GM12874 (cell line): ENCODE measurements around the gene NIPSNAP3A.

Experiments used
- TF ChIP-seq, protein P1 (sequence below): IDR thresholded peaks from 2 replicates; pipeline ENCODE4 v1.5.1; 2011; ENCODE audit warnings: low read depth, mild to moderate bottlenecking, control low read depth, low read length, moderate library complexity; ENCODE audit not compliant: insufficient read depth

The NIPSNAP3A gene

DNA sequence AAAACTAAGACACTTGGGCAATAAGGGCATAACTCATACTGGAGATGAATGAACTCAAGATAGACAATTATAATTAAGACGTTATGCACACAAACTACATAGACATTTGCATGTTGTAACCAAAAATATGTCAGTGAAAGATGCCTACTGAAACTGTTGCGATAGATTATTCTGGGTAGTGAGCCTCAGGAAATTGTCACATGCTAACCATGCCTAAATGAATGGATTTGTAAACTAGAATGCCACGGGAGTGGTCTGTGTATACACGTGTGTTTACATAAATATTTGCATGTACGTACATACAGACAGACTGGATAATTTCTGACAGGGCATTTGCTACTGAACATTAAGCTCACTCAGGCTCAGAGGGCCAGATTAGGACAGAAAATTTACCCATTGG lies 17.7 kb downstream of the NIPSNAP3A start:
- TF ChIP-seq, protein P1, sequence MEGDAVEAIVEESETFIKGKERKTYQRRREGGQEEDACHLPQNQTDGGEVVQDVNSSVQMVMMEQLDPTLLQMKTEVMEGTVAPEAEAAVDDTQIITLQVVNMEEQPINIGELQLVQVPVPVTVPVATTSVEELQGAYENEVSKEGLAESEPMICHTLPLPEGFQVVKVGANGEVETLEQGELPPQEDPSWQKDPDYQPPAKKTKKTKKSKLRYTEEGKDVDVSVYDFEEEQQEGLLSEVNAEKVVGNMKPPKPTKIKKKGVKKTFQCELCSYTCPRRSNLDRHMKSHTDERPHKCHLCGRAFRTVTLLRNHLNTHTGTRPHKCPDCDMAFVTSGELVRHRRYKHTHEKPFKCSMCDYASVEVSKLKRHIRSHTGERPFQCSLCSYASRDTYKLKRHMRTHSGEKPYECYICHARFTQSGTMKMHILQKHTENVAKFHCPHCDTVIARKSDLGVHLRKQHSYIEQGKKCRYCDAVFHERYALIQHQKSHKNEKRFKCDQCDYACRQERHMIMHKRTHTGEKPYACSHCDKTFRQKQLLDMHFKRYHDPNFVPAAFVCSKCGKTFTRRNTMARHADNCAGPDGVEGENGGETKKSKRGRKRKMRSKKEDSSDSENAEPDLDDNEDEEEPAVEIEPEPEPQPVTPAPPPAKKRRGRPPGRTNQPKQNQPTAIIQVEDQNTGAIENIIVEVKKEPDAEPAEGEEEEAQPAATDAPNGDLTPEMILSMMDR = no peak

DNA sequence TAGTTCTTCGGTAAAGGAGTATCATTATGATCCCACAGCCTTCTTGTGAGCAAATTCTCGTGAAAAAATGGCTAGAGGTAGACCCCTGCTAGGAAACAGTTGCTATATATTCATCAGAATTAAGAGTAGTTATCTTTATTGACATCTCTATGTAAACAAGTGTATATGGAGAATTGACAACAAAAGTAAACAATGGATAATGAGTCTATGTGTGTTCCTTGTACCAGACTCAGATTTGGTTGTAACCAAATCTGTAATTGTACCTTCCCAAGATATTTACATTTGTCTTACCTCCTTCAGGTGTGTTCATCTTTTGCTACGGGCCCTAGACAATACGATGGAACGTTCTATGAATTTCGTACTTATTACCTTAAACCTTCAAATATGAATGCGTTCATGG lies 18.5 kb downstream of the NIPSNAP3A start:
- TF ChIP-seq, protein P1 = no peak

DNA sequence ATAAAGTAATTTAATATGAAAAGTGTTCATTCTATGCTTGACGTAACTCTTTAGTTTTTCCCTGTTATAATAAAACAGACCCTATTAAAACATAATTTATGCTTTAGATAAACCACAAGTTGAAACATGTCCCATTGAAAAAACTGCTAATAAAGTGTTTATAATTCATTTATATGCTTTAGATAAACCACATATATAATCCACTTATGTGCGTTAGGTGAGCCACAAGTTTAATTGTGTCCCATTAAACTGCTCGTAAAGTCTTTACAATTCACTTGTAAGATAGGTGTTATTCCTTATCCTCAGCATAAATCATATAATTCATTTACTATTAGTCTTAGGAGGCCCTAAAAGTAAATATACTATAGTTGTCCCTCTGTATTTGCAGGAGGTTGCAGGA lies 20.0 kb downstream of the NIPSNAP3A start:
- TF ChIP-seq, protein P1 = no peak

DNA sequence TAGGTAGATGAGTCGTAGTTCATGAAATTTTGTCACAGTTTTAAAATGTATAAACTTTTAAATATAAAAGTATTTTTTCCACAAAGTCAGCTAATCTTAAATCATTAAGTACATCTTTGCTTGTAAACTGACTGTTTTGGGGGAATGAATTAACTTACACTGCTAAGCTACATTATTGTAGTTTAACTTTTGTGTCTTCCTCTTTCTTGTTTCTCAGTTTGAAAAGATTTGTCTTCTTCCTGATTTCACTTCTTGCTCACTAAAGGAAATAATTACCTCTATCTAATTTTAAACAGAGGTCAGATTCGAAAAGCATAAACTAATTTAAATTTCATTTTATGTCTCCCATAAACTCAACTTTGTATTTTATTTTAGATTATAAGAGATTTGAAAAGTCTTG lies 22.2 kb downstream of the NIPSNAP3A start:
- TF ChIP-seq, protein P1 = no peak

DNA sequence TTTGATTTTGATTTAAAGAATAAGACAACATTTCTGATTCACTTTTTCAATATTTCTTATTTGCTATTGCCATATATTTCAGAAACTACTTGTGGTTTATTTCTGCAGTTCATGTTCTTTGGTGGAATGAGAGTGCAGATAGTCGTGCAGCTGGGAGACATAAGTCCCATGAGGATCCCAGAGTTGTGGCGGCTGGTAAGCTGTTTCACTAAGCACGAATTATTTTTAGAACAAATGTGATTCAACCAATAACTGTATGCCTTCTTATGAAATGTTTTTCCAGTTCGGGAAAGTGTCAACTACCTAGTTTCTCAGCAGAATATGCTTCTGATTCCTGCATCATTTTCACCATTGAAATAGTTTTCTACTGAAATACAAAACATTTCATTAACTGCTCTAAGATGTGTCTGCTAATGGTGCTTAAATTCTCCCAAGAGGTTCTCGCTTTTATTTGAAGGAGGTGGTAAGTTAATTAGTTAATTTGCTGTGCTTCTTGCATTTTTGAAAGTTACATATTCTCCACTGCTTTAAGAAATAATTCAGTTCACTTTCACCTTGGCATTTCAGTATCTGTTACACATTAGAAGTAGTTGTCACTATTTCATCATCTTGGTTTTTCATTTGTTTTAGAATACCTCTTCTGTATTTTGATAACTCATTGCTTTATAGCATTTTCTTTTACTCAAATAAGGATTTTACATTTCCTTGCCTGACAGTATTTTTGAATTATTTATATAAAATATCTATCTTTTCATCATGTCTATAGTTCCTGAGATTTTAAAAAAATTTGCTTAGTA lies 25.4 kb downstream of the NIPSNAP3A start:
- TF ChIP-seq, protein P1 = no peak

DNA sequence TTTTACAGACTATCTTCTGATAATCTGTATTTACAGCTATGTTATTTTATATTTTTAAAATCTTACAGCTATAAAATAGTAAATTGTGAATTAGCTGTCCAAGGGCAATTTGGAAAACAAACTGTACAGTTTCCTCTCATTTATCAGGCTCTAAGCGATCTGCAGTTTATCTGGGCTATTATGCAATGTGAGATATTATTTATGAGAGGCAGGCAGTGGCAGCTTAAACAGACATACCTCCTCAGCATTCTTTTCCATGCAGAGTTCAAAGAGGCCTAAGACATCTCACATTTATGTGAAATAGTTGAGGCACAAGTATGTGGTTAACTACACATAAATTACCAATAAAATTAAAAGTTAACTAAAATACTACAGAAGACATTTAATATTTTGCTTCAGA lies 26.6 kb downstream of the NIPSNAP3A start:
- TF ChIP-seq, protein P1 = no peak

DNA sequence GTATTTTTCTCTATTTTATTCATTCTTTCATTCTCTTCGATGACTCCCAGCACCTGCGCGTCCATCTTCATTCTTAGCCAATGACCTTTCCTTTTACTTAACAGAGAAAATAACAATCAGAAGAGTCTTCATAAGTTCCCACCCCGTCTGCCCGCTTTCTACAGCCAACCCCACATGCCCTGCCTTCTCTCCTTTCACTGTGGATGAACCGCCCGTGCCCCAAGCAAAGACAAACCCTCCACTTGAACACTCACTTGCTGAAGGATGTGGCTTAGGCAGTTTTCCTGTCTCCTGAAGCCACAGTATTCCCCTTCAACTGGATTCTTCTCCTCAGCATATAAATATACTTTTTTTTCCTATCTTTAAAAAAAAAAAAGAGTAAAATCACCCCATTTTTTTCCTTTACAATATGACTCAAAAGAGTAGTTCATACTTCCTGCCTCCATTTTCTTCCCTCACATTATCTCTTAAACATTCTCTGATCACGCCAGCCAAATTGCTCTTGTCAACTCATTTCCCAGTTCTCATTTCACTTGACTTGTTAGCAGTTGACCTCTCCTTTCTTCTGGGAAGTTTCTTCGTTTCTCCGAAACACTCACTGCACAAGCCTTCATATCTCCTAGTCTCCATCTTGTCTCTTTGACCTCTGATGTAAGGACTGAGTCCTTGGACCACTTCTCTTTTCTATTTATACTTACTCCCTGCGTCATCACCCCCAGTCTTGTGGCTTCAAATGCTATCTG lies 27.5 kb downstream of the NIPSNAP3A start:
- TF ChIP-seq, protein P1 = no peak
